Measurements from ENCODE around the gene ATPAF2. TPM values are rescaled to one million over a fixed set of nuclear protein-coding genes. Genes with fewer than 3 reads are reported as not detected.
A peak's percentile ranks its signal among the peaks of the same experiment; 100 is the strongest.

ATPAF2 gene
- total and polyA plus RNA-seq, 7 donors = 16.5 to 39.7 (median 26.7) TPM

- Histone ChIP-seq H3K4me3 (no peak overlapping the region), H3K27me3 (ENCODE audit: insufficient read depth in 3 of 3, low read length in 2 of 3) (no peaks in the 10 kb centered on the region), H3K4me1 (no peaks in the 10 kb centered on the region), H3K36me3 (ENCODE audit: insufficient read depth in 1 of 2, low read depth in 1 of 2) (peaks cover 0 to 88% of the 10 kb centered on the region in 2 donors), H3K9me3 (no peaks in the 10 kb centered on the region), H3K27ac (no peak overlapping the region)
- DNase-seq (no peak), ATAC-seq (no peak)
- intact Hi-C loops (cut with DNase I) = no loop called here
- no peak for TF ChIP-seq CTCF (IDR thresholded peaks at IDR 0.05)
- 93 to 97% (median 95%) methylated on average over 6 of the region's 6 CpGs for WGBS, 3 donors
Observed at GRCh38 chr17:18055597-18055996, 16.6 kb upstream of the ATPAF2 start.

GRCh38 chr17:18045691-18046350 is 6.9 kb upstream of the ATPAF2 start:
- H3K36me3 ChIP-seq (ENCODE audit: insufficient read depth in 1 of 2, low read depth in 1 of 2) = peaks cover 3 to 61% of the 10 kb centered on the region in 2 donors
- no peaks in the 10 kb centered on the region for H3K27me3 ChIP-seq (ENCODE audit: insufficient read depth in 3 of 3, low read length in 2 of 3)
- no peak overlapping the region for H3K4me3 ChIP-seq
- H3K9me3 ChIP-seq = no peaks in the 10 kb centered on the region
- ATAC-seq (no peak), DNase-seq (no peak)
- no peak for TF ChIP-seq CTCF (IDR thresholded peaks at IDR 0.05)
- intact Hi-C loops (cut with DNase I) = no loop called here
- H3K4me1 ChIP-seq = peaks cover 33% of the 10 kb centered on the region
- 80 to 89% (median 86%) methylated on average over 3 of the region's 3 CpGs for WGBS, 3 donors
- no peak overlapping the region for H3K27ac ChIP-seq

- TF ChIP-seq CTCF (IDR thresholded peaks at IDR 0.05) = no peak
Observed at GRCh38 chr17:18044609-18045008, 5.6 kb upstream of the ATPAF2 start.

GRCh38 chr17:18043491-18043890 is 4.5 kb upstream of the ATPAF2 start:
- no peak for DNase-seq
- intact Hi-C loops (cut with DNase I) = no loop called here
- no peak overlapping the region for H3K27ac ChIP-seq
- WGBS, 3 donors = 44 to 71% (median 49%) methylated on average over 1 of the region's 1 CpG
- H3K36me3 ChIP-seq (ENCODE audit: insufficient read depth in 1 of 2, low read depth in 1 of 2) = peaks cover 3 to 42% of the 10 kb centered on the region in 2 donors
- no peak for ATAC-seq
- H3K9me3 ChIP-seq = no peaks in the 10 kb centered on the region
- peak; percentile 21 for TF ChIP-seq CTCF (IDR thresholded peaks at IDR 0.05)
- H3K27me3 ChIP-seq (ENCODE audit: insufficient read depth in 3 of 3, low read length in 2 of 3) = no peaks in the 10 kb centered on the region
- no peak overlapping the region for H3K4me3 ChIP-seq
- peaks cover 40% of the 10 kb centered on the region for H3K4me1 ChIP-seq

More at GRCh38 chr17:18044609-18045008, 5.6 kb upstream of the ATPAF2 start:
- DNase-seq = no peak
- H3K27me3 ChIP-seq (ENCODE audit: insufficient read depth in 3 of 3, low read length in 2 of 3) = no peaks in the 10 kb centered on the region
- WGBS, 3 donors = 83 to 90% (median 83%) methylated on average over 3 of the region's 3 CpGs
- peaks cover 40% of the 10 kb centered on the region for H3K4me1 ChIP-seq
- no peak overlapping the region for H3K4me3 ChIP-seq
- intact Hi-C loops (cut with DNase I) = no loop called here
- H3K9me3 ChIP-seq = no peaks in the 10 kb centered on the region
- no peak for ATAC-seq
- no peak overlapping the region for H3K27ac ChIP-seq
- H3K36me3 ChIP-seq (ENCODE audit: insufficient read depth in 1 of 2, low read depth in 1 of 2) = peaks cover 3 to 49% of the 10 kb centered on the region in 2 donors

- Histone ChIP-seq H3K27me3 (ENCODE audit: insufficient read depth in 3 of 3, low read length in 2 of 3) (no peaks in the 10 kb centered on the region), H3K27ac (peak overlapping the region; percentile 90), H3K36me3 (ENCODE audit: insufficient read depth in 1 of 2, low read depth in 1 of 2) (peaks cover 3 to 37% of the 10 kb centered on the region in 2 donors), H3K9me3 (no peaks in the 10 kb centered on the region), H3K4me3 (no peak overlapping the region), H3K4me1 (peaks cover 40% of the 10 kb centered on the region)
- no peak for TF ChIP-seq CTCF (IDR thresholded peaks at IDR 0.05)
- no peak for ATAC-seq
- intact Hi-C loops (cut with DNase I) = no loop called here
- DNase-seq = no peak
- WGBS, 3 donors = 78 to 86% (median 78%) methylated on average over 8 of the region's 8 CpGs
Observed at GRCh38 chr17:18042983-18043382, 4.0 kb upstream of the ATPAF2 start.

Data from psoas muscle (tissue), 8 donors.